Measurements from ENCODE around the gene CCDC141.

Gene CCDC141

GRCh38 chr2:178908810-178909209 lies 141.1 kb downstream of the CCDC141 start:
- no peak for DNase-seq

GRCh38 chr2:178905261-178905660 lies 144.7 kb downstream of the CCDC141 start:
- DNase-seq: no peak

GRCh38 chr2:178899656-178900055 lies 150.3 kb downstream of the CCDC141 start:
- DNase-seq: no peak

DNA sequence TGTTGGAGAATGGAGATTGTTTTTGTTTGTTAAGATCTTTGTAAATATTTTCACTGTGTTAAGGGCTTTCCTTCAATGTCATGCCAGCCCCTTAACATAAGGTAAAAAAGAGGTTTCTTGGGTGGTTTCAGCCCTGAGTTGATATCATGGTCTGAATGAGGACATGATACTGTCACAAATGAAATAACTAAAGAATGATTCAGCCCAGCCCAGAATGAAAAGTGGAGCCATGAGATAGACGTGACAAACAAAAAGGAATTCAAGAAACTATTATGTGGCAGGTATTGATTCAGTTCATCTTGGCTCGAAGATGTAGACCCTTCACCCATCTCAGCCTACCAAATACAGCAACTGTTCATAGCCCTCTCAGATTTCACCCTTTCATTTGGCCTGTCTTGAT lies 154.1 kb downstream of the CCDC141 start:
- DNase-seq: no peak

DNA sequence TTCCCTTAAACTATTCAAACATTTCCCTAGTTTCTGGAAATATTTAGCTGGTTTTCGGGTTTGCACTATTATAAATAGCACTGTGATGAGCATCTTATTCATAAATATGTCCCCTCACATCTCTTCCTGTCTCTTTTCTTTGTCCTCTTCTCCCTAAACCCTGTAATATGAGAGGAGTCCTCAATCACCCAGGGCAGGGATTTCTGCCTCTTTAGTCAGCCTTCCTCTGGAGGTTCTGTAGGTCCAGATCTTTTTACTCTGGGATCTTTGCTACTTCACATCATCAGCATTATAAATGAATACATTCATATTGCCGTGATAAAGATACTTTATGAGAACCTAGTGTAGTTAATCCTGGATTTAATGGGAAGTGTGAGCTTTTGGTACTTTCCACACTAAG lies 154.8 kb downstream of the CCDC141 start:
- no peak for DNase-seq

- no peak for DNase-seq
These were observed 156.9 kb downstream of the CCDC141 start for GRCh38 chr2:178892751-178893625.

GRCh38 chr2:178891959-178892485 lies 157.9 kb downstream of the CCDC141 start:
- DNase-seq: no peak

- peak; percentile 81 for DNase-seq
These were observed 158.5 kb downstream of the CCDC141 start for GRCh38 chr2:178891265-178891958.

DNA sequence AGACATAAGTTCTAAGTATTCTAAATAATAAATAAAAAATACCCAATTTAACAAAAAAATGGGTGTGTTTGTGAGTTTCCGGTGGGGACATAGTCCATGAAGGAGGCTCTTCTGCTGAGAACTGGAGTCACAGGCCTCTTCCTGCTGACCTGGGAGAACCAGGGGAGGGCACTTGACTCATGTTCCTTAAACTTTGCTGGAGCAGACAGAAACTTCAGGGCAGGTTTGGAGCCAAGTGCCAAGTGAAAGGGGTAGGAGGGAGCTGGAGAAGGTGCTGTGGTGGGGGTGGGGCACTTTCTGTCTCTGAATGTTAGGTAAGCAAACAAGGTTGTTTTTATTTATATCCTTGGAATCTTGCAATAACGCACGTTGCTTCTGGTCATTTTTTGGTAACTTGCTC lies 163.9 kb downstream of the CCDC141 start:
- no peak for DNase-seq

- no peak for DNase-seq
These were observed 165.5 kb downstream of the CCDC141 start for GRCh38 chr2:178884440-178884839.

- no peak for DNase-seq
These were observed 167.1 kb downstream of the CCDC141 start for GRCh38 chr2:178882666-178883440.

DNA sequence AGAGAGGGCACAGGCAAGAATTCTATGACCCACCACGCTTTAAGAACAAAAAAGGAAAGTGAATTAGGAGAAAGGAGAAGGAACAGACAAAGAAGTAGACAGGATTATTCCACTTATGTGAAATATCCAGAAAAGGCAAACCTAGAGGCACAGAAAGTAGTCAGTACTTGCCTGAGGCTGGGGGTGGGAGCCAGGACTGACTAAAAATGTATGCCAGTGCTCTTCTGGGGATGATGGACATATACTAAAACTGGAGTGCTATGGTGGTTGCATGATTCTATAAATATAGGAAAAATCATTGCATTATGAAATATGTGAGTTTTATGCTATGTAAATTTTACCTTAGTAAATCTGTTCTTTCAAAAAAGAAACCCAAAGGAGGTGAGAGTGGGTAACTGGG lies 168.9 kb downstream of the CCDC141 start:
- DNase-seq: no peak

DNA sequence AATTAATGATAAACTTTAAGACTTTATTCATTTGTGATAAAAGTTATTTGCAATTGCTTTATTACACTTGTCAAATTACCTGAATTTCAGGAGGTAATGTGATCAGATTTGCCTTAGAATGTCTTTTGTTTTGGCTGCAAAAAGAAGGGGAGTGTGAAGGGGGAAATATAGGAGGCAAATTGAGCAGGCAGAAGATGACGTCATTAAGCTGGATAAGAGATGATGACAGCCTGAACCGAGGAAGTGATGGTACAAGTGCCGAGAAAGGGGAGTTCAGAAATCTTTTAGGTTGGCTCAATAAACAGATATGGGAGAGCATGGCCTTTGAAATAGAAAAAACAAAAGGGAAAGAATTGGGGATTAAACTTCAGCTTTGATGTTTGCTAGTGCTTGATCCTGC lies 169.7 kb downstream of the CCDC141 start:
- DNase-seq: no peak

DNA sequence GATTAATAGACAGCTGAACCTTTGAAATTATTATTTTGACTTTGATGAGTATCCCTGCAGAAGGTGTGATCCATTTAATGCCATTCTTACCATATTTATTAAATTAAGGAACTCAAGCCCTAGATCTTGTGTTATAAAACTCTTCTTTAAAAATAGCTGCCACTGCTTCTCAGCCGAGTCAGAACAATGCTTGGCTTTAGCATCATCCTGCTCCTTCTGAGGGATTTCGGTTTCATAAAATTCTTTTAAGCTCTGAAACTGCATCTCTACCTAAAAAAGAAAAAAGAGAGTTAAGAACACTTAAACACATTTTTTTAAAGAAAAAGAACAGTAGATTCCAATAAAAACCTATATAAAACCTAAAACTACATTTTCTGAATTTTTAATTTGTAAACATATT lies 172.1 kb downstream of the CCDC141 start:
- no peak for DNase-seq

DNA sequence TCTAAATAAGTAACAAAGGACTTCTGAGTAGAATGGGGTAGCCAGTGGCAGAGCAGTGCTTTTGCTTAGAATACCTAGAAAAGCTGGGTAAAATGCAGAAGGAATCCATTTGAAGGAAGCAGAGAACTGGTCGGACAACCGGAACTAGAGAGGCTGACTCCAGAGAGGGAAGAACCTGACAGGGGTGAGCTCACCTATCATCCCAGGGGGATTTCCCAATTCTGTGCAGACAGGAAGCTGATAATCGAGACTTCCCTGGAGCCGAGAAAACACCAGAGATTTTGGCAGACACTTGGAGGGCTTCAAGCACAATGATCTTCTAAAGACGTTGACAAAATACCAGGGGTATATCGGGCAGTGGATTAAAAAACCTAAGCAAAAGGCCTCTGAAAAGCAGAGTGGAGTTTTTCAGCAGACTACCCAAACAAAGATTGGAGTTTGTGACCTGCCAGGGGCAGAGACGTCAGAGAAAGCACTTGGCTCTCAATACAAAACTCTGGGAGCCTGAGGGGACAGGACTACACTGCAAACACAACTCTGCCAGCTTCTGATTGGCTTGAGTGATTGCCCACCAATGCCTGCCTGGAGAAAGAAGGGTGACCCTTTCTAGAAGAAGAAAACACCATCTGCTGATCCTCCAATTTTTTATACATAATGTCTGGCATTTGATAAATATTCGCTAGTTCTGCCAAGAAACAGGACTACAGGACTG lies 175.3 kb downstream of the CCDC141 start:
- DNase-seq: no peak

DNA sequence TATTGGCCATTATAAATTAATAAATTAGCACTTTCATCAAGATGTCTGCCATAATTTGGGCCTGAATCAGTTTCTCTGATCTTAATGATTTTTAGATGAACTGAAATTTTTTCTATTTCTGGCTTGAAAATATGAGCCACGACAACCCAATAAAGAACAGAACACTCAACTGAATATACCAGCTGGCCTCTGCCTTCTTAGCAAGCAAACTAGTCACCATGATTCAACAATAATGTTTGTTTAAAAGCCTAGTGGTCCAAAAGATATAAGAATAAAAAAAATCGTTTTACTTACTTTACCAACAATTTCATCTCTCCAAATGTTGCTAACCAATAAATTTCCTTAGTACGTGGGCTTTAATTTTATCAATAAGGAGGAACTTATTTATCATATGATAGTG lies 176.0 kb downstream of the CCDC141 start:
- no peak for DNase-seq

DNA sequence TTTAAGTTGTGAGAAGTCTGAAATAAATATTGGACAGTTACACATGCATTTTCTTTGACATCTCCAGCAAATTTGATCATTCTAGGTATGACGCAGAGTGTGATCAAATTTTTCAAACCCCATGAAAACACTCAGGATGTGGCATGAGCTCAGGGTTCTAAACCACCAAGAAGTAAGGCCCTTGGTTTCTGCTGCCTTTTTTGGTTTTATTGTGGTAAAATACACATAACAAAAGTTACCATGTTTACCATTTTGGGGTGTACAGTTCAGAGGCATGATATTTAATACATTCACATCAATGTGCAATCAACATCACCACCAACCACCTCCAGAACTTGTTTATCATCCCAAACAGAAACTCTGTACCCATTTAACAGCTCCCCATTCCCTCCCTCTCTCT lies 178.4 kb downstream of the CCDC141 start:
- no peak for DNase-seq

DNA sequence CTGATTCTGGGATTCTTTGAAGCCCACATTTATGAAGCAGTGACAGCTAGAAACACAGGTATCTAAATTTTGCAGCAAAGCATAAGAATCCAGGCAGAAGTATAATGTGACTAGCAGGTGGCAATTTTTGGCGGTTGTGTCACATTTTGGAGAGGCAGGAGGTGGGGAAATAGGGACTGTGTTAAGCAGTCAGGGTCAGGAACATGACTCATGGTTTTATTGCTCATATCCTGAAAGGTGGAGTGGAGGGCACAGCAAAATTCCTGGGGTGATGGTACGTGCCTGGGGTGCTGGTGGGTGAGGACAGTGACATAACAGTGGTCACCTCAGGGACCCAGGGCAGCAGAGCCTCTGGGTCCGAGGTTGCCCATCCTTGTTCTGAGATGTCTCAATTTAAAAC lies 179.2 kb downstream of the CCDC141 start:
- DNase-seq: no peak

GRCh38 chr2:178865999-178866398 lies 183.9 kb downstream of the CCDC141 start:
- DNase-seq: no peak

DNA sequence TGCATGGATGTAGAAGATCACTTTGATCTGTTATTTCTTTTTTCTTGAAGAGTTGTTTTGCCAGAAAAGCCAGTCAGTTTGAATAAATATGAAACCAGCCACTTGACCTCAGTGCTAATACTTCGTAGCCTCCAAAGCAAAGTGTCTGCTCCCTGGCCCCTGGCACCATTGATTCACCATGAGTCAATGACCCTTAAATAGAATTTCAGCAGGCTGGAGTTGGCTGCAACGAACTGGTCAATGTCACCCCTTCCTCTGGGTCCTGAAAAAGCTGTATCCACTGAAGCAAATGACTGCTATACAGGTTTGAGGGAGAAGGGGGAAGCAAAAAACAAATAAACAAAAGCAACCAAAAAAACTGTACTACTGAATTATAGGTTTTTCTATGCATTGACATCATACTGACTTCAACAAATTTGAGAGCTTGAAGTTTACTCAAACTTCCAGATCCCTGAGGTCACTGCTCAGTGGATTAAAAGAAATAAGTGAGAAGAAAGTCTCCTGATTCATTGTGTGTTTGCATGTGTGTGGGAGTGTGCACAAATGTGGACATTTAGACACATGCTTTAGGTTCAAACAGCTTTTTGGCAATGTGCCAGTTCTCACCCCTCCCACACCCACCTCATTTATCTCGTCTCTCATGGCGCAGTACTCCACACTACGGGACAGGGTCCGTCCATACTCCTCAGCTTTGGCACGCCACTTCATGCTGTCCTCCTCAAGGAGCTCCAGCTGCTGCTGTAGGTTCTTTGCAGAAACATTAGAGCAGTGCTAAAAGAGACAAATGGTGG lies 184.6 kb downstream of the CCDC141 start:
- no peak for DNase-seq

DNA sequence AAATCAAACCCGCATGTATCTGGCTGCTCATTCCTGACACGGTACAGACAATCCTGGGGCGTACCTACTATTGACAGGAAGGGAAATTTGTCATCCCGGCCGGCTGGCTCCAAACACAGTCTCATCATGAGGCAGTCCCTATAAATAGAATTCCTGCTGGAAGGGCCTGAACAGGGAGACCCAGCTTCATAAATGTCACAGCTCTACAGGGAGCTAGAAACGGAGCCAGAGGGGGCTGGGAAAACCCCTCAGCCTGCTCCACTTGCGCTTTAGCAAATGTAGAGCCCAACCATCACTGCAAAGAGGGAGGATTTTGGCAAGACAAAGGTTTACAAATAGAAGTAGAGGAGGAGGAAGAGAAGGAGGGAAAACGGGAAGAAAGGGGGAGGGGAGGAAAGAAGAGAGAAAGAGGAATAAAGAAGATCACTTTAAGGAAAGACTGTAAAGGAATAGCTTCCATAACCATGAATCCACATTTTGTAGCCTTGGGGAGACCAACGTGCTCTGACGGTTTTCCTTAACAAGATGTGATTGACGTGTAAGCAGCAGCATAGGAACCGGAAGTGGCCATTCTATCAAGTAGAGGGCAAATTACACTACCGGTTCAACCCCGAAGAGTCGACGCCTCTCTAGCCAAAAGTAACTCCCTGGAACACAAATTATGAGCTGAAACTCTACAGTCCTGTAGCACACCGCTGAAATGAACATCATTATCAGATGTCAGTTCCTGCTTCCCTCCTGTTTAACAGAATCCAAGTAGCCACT lies 185.9 kb downstream of the CCDC141 start:
- DNase-seq: no peak

Data from suppressor macrophage treated with lipopolysaccharide for 4 hours (primary cell).